Panc1 (cell line): ENCODE measurements around the gene DTNB. TPM values are rescaled to one million over a fixed set of nuclear protein-coding genes. Genes with fewer than 3 reads are reported as not detected.
"Not testable (repeated sequence)": the region's sequence is repeated elsewhere in the genome, so short reads cannot be mapped to it uniquely, and the experiment has no call there.

Experiments
- ATAC-seq: fragments of 200-7000 bp; cut with Tn5 transposase; 2 replicates; pipeline ENCODE4 v1.9.1; 2020; ENCODE audit warnings: mild to moderate bottlenecking, moderate library complexity
- BruUV-seq: library from RNA; stranded (reverse); fragments of 400-500 nt; replicated peaks from 2 replicates; lab custom pipeline; 2021; lab: Mats Ljungman, UMichigan
- CTCF ChIA-PET: fragments of 300-600 bp; sonication (Branson Sonifier 250); formaldehyde crosslinking; loops from one replicate; lab custom pipeline; 2022; ENCODE audit warnings: antibody characterized with exemption; lab: Charles Lee
- POLR2A ChIA-PET: fragments of 300-600 bp; sonication (Branson Sonifier 250); formaldehyde crosslinking; loops from one replicate; lab custom pipeline; 2022; ENCODE audit warnings: antibody characterized with exemption; lab: Charles Lee
- DNase-seq: peaks from one replicate; pipeline ENCODE4 v3.0.0-alpha.2; 2010; ENCODE audit warnings: low read depth, low spot score
- H3K27ac ChIP-seq: 2 replicates; pipeline ENCODE4 v1.5.1; 2011; ENCODE audit warnings: mild to moderate bottlenecking, low read length, inconsistent platforms
- H3K27me3 ChIP-seq: fragments of 200-500 bp; sonication (Bioruptor generic); 2 replicates; pipeline ENCODE4 v1.6.0; 2014; ENCODE audit warnings: low read length, inconsistent platforms; ENCODE audit not compliant: control insufficient read depth, insufficient read depth
- H3K36me3 ChIP-seq: fragments of 200-500 bp; sonication (Bioruptor generic); 2 replicates; pipeline ENCODE4 v1.5.1; 2014; ENCODE audit warnings: inconsistent platforms, mild to moderate bottlenecking, low read length, moderate library complexity; ENCODE audit not compliant: control insufficient read depth, insufficient read depth
- H3K4me1 ChIP-seq: 2 replicates; pipeline ENCODE4 v1.5.1; 2011; ENCODE audit warnings: inconsistent platforms, mild to moderate bottlenecking, low read length, moderate library complexity; ENCODE audit not compliant: control insufficient read depth, insufficient read depth
- H3K4me3 ChIP-seq, 2 experiments: 2 replicates each; pipeline ENCODE4 v1.5.1; 2011 to 2012; ENCODE audit warnings: low read depth in 2 of 2, low read length in 2 of 2, mild to moderate bottlenecking in 2 of 2, inconsistent platforms in 1 of 2, moderate library complexity in 1 of 2
- H3K9me3 ChIP-seq: fragments of 200-500 bp; sonication (Bioruptor generic); 2 replicates; pipeline ENCODE4 v1.5.1; 2014; ENCODE audit warnings: low read depth, mild to moderate bottlenecking, inconsistent platforms, low read length, moderate library complexity; ENCODE audit not compliant: control insufficient read depth, insufficient read depth
- CTCF ChIP-seq: fragments of 450-650 bp; IDR thresholded peaks from 2 replicates; pipeline ENCODE4 v1.5.1; 2017; ENCODE audit warnings: mild to moderate bottlenecking
- POLR2AphosphoS5 ChIP-seq: IDR thresholded peaks from 2 replicates; pipeline ENCODE4 v1.6.1; 2012; ENCODE audit warnings: mild to moderate bottlenecking, low read depth, low read length, moderate library complexity
- REST ChIP-seq, 2 experiments: IDR thresholded peaks; 2 replicates each; pipeline ENCODE4 v1.6.1; 2011 to 2012; ENCODE audit warnings: low read depth in 2 of 2, control low read depth in 1 of 2, low read length in 1 of 2, mild to moderate bottlenecking in 1 of 2, moderate library complexity in 1 of 2; ENCODE audit not compliant: insufficient read depth in 1 of 2
- SIN3A ChIP-seq: IDR thresholded peaks from 2 replicates; pipeline ENCODE4 v1.6.1; 2012; ENCODE audit warnings: low read depth, mild to moderate bottlenecking, low read length, moderate library complexity, borderline replicate concordance; ENCODE audit not compliant: insufficient read depth
- TCF7L2 ChIP-seq: IDR thresholded peaks from 2 replicates; pipeline ENCODE4 v1.6.1; 2011; ENCODE audit warnings: mild to moderate bottlenecking, low read depth, low read length, inconsistent platforms
- in situ Hi-C: cut with HindIII; loops from 2 replicates; pipeline ENCODE4 v1.10.0; 2016; ENCODE audit warnings: low sequenced_read_pairs, low pct_unique_long_range_greater_than_20kb
- intact Hi-C: fragments of 100-400 bp; cut with micrococcal nuclease; formaldehyde crosslinking; loops from one replicate; pipeline ENCODE4 v1.10.0; 2022; ENCODE audit not compliant: unreplicated experiment
- total RNA-seq: library from RNA; stranded (reverse); gene quantifications from one replicate; pipeline ENCODE4 v1.2.1, GENCODE V29; 2021; ENCODE audit not compliant: unreplicated experiment

Gene DTNB
- total RNA-seq, 1 experiment from 2014 or later = 37.8 TPM

- ATAC-seq (no peak), DNase-seq (no peak)
- Histone ChIP-seq H3K4me1 (no peaks in the 10 kb centered on the region), H3K27ac (no peak overlapping the region), H3K36me3 (no peaks in the 10 kb centered on the region), H3K27me3 (no peaks in the 10 kb centered on the region), H3K4me3 (no peak overlapping the region), H3K9me3 (no peaks in the 10 kb centered on the region)
- in situ Hi-C loops (no loop called here), intact Hi-C loops (no loop called here)
- TF ChIP-seq TCF7L2 (no peak), CTCF (no peak), POLR2AphosphoS5 (no peak), SIN3A (no peak), REST (IDR thresholded peaks at IDR 0.05; ENCODE audit: insufficient read depth in 1 of 2, low read depth in 2 of 2, low read length in 1 of 2) (no peak)
- CTCF ChIA-PET = no interaction called here
- no TSS peak for BruUV-seq
- POLR2A ChIA-PET = no interaction called here
Measured at GRCh38 chr2:25539136-25539535, 134.2 kb downstream of the DTNB start.

- CTCF ChIA-PET = no interaction called here
- no peak for ATAC-seq
- intact Hi-C loops (no loop called here), in situ Hi-C loops (no loop called here)
- DNase-seq = no peak
- H3K4me3 ChIP-seq = no peak overlapping the region
- no peaks in the 10 kb centered on the region for H3K9me3 ChIP-seq
- no peaks in the 10 kb centered on the region for H3K27me3 ChIP-seq
- no peak overlapping the region for H3K27ac ChIP-seq
- no peaks in the 10 kb centered on the region for H3K4me1 ChIP-seq
- no peaks in the 10 kb centered on the region for H3K36me3 ChIP-seq
- no TSS peak for BruUV-seq
- TF ChIP-seq SIN3A (no peak), TCF7L2 (no peak), CTCF (no peak), REST (IDR thresholded peaks at IDR 0.05; ENCODE audit: insufficient read depth in 1 of 2, low read depth in 2 of 2, low read length in 1 of 2) (no peak), POLR2AphosphoS5 (no peak)
- POLR2A ChIA-PET = no interaction called here
Measured at GRCh38 chr2:25537526-25537925, 135.9 kb downstream of the DTNB start.

GRCh38 chr2:25535411-25536289, 137.7 kb downstream of the DTNB start:
- DNase-seq, ATAC-seq, H3K27me3 ChIP-seq, H3K27ac ChIP-seq, H3K9me3 ChIP-seq, BruUV-seq, in situ Hi-C loops, H3K4me3 ChIP-seq, H3K36me3 ChIP-seq, CTCF ChIA-PET, intact Hi-C loops, POLR2A ChIA-PET, H3K4me1 ChIP-seq: not testable (repeated sequence)
